Nephron (organoid): Measurements from ENCODE around the gene ZCCHC7.
"Not testable (repeated sequence)": the region's sequence is repeated elsewhere in the genome, so short reads cannot be mapped to it uniquely, and the experiment has no call there.

Experiments
- H3K27ac Mint-ChIP-seq, 3 experiments: 2 replicates each; pipeline ENCODE4 v1.8.0; 2020; ENCODE audit warnings: mixed read lengths in 3 of 3, mild to moderate bottlenecking in 2 of 3, moderate library complexity in 1 of 3
- H3K27me3 Mint-ChIP-seq: 2 replicates; pipeline ENCODE4 v1.8.0; 2021; ENCODE audit warnings: low read depth, mild to moderate bottlenecking, moderate library complexity, mixed read lengths
- H3K36me3 Mint-ChIP-seq: 2 replicates; pipeline ENCODE4 v1.8.0; 2020; ENCODE audit warnings: low read depth, mixed read lengths
- H3K4me1 Mint-ChIP-seq: 2 replicates; pipeline ENCODE4 v1.8.0; 2020; ENCODE audit warnings: mixed read lengths
- H3K4me3 Mint-ChIP-seq, 3 experiments: 2 replicates each; pipeline ENCODE4 v1.8.0; 2020; ENCODE audit warnings: mild to moderate bottlenecking in 3 of 3, mixed read lengths in 3 of 3, moderate library complexity in 2 of 3
- H3K9me3 Mint-ChIP-seq: 2 replicates; pipeline ENCODE4 v1.8.0; 2020; ENCODE audit warnings: mixed read lengths
- TF ChIP-seq, protein P1 (sequence below), 3 experiments: fragments of 200-600 bp; sonication (generic); IDR thresholded peaks; one replicate each; pipeline ENCODE4 v1.5.0; 2021; ENCODE audit warnings: antibody characterized with exemption in 3 of 3; ENCODE audit not compliant: unreplicated experiment in 3 of 3

The ZCCHC7 gene

DNA sequence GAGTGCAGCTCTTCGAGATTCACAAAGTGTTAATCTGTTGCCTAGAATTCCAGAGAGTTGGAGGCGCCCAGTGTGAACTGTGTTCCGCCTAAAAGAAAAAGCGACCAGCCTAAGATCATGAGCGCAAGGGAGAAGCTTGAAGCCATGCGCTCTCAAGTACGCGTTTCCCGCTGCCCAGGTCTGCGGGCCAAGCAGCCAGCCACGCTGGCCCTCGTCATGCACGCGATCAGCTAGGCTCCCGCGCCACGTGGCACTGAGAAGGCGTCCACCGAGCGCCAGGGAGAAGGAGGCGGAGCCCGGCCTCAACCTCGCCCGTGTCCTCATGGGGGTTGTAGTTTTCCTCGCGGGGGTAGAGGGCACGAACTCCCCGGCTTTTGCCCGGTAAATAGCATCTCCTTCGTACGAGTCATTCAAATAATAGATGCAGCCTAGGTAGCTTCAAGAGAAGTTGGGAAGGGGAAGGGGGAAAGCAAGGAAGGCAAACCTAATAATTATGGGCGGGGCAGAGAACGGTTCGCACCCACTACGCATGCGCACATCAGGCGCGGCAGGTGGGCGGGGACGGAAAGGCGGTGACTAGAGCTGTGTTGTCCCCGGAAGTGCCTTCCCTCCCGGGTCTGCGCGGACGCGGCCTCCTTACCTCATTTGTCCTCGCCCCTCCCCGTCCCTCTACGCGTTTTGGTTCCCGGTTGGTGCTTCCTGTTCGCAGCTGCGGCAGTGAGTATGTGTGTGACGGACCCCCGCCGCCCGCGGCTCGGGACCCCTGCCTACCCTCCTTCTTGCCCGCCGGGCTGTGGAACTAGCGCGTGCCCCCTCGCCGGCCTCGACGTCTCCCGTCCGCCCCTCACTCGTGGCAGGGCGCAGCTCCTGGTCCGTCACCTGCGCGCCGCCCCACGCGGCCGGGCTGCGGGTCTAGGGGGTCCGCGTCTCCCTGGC lies at the start of gene ZCCHC7:
Gene ZCCHC7 (plus strand): TSS at position 668 of the 936 bp plus-strand sequence.
- peaks cover 17% of the 10 kb centered on the region for H3K4me1 Mint-ChIP-seq
- H3K4me3 Mint-ChIP-seq: peak within 1 kb of the TSS; percentile 93 to 98 (median 97)
- TF ChIP-seq, protein P1, sequence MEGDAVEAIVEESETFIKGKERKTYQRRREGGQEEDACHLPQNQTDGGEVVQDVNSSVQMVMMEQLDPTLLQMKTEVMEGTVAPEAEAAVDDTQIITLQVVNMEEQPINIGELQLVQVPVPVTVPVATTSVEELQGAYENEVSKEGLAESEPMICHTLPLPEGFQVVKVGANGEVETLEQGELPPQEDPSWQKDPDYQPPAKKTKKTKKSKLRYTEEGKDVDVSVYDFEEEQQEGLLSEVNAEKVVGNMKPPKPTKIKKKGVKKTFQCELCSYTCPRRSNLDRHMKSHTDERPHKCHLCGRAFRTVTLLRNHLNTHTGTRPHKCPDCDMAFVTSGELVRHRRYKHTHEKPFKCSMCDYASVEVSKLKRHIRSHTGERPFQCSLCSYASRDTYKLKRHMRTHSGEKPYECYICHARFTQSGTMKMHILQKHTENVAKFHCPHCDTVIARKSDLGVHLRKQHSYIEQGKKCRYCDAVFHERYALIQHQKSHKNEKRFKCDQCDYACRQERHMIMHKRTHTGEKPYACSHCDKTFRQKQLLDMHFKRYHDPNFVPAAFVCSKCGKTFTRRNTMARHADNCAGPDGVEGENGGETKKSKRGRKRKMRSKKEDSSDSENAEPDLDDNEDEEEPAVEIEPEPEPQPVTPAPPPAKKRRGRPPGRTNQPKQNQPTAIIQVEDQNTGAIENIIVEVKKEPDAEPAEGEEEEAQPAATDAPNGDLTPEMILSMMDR (IDR thresholded peaks at IDR 0.05; ENCODE audit: unreplicated experiment in 3 of 3): no peak
- peaks cover 2% of the 10 kb centered on the region for H3K9me3 Mint-ChIP-seq
- H3K36me3 Mint-ChIP-seq: no peaks in the 10 kb centered on the region
- peak within 1 kb of the TSS; percentile 97 to 99 (median 99) for H3K27ac Mint-ChIP-seq
- H3K27me3 Mint-ChIP-seq: no peaks in the 10 kb centered on the region

DNA sequence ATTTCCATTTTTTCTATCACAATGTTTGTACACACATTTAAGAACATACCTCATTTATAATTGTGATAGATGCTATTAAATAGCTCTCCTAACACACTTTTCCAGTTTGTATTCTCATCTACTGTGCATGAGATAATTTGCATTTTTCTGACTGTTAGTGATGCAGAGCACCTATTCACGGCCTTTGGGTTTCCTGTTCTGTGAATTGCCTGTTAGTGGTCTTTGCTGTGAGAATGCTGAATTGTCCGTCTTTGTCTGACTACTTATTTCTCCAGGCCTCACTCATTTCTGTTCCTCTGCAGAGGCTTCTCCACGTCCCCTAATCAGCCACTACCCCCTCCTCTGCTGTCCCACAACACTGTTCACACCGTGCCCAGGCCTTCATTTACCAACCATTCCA lies 45.6 kb upstream of the ZCCHC7 start:
- not testable (repeated sequence) for H3K4me1 Mint-ChIP-seq, H3K27ac Mint-ChIP-seq, H3K36me3 Mint-ChIP-seq, H3K4me3 Mint-ChIP-seq, H3K9me3 Mint-ChIP-seq
- H3K27me3 Mint-ChIP-seq: peaks cover 34% of the 10 kb centered on the region

DNA sequence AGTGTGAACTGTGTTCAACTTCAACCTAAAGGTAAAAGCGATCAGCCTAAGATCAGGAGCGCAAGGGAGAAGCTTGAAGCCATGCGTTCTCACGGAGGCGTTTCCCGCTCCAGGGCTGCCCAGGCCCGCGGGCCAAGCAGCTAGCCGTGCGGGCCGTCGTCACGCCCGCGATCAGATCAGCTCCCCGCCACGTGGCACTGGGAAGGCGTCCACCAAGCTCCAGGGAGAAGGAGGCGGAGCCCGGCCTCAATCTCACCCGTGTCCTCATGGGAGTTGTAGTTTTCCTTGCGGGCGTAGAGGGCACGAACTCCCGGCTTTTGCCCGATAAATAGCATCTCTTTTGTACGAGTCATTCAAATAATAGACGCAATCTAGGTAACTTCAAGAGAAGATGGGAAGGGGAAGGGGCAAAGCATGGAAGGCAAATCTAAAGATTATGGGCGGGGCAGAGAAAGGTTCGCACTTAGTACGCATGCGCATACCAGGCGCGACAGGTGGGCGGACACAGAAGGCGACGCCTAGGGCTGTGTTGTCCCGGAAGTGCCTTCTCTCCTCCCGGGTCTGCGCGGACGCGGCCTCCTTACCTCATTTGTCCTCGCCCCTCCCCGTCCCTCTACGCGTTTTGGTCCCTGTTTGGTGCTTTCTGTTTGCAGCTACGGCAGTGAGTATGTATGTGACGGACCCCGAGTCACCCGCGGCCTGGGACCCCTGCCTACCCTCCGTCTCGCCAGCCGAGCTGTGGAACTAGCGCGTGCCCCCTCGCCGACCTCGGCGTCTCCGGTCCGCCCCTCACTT lies 40.8 kb upstream of the ZCCHC7 start:
- peaks cover 19% of the 10 kb centered on the region for H3K27me3 Mint-ChIP-seq
- H3K4me3 Mint-ChIP-seq: peak overlapping the region; percentile 95 to 98 (median 96)
- H3K27ac Mint-ChIP-seq: peak overlapping the region; percentile 82 to 94 (median 89)
- peaks cover 37% of the 10 kb centered on the region for H3K4me1 Mint-ChIP-seq
- H3K9me3 Mint-ChIP-seq: no peaks in the 10 kb centered on the region
- TF ChIP-seq, protein P1 (IDR thresholded peaks at IDR 0.05; ENCODE audit: unreplicated experiment in 3 of 3): no peak
- no peaks in the 10 kb centered on the region for H3K36me3 Mint-ChIP-seq

DNA sequence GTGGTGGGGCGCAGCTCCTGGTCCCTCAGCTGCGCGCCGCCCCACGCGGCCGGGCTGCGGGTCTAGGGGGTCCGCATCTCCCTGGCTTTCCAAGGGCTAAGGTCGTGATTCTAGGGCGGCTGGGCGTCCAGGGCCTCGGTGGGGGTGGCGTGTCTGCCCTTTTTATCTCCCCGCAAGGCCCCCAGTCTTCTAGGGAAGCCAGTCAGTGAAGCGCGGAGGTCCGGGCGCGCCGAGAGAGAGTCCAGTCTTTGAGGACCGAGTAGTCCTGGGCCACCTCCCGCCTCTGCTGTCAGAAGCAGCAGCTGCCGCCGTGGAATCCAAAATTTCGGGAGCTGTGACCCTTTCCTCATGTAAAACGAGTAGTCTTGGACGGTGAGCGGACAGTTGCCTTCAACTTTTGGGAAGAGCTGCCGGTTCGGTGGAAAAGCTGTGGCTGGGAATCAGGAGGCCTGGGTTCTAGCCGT lies 40.2 kb upstream of the ZCCHC7 start:
- Mint-ChIP-seq H3K27ac (peak overlapping the region; percentile 82 to 94 (median 89)), H3K4me3 (peak overlapping the region; percentile 95 to 98 (median 96)), H3K27me3 (peaks cover 14% of the 10 kb centered on the region), H3K4me1 (peaks cover 37% of the 10 kb centered on the region)
- H3K36me3 Mint-ChIP-seq, H3K9me3 Mint-ChIP-seq: not testable (repeated sequence)

DNA sequence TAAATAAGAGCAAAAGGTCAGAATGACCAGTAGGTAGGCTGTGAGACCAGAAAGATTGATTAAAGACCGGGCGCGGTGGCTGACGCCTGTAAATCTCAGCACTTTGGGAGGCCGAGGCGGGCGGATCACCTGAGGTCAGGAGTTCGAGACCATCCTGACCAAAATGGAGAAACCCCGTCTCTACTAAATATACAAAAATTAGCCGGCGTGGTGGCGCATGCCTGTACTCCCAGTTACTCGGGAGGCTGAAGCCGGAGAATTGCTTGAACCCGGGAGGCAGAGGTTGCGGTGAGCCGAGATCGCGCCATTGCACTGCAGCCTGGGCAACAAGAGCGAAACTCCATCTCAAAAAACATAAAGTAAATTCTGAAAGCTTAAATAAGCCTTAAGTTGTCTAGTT lies 38.9 kb upstream of the ZCCHC7 start:
- H3K36me3 Mint-ChIP-seq: not testable (repeated sequence)

DNA sequence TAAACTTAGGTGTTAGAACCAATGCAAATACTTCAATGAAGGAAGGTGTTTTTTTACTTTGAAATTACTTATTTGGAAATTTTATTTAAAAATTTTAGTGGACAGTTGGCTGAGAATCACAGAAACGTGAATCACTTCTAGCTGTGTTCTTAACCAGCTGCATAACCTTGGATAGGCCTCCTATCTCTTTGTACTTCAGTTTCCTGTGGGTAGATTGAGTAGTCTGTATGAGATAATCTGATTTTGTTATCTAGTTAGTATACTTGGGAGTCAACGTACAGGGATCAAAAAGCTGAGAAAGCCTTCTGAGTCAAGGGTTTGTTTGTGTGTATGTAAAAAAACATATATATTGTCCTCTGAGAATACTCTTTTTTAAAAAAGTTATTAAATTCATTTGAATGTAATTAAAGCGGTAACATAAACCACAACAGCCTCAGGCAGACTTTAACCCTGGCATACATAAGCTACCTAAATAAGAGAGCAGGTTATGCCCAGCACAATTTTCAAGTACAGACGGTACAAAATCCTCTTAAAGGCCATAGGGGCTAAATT lies 38.1 kb upstream of the ZCCHC7 start:
- peaks cover 37% of the 10 kb centered on the region for H3K4me1 Mint-ChIP-seq
- no peaks in the 10 kb centered on the region for H3K9me3 Mint-ChIP-seq
- H3K27ac Mint-ChIP-seq: no peak overlapping the region
- TF ChIP-seq, protein P1 (IDR thresholded peaks at IDR 0.05; ENCODE audit: unreplicated experiment in 3 of 3): no peak
- peaks cover 4% of the 10 kb centered on the region for H3K27me3 Mint-ChIP-seq
- peaks cover 9% of the 10 kb centered on the region for H3K36me3 Mint-ChIP-seq
- peak overlapping the region in 2 of 3 experiments; percentile 59 to 96 for H3K4me3 Mint-ChIP-seq

More for the DNA sequence above, 38.9 kb upstream of the ZCCHC7 start:
- not testable (repeated sequence) for H3K27ac Mint-ChIP-seq, H3K27me3 Mint-ChIP-seq, H3K9me3 Mint-ChIP-seq
- H3K4me3 Mint-ChIP-seq: peak overlapping the region; percentile 95 to 98 (median 96)
- H3K4me1 Mint-ChIP-seq: peaks cover 37% of the 10 kb centered on the region

DNA sequence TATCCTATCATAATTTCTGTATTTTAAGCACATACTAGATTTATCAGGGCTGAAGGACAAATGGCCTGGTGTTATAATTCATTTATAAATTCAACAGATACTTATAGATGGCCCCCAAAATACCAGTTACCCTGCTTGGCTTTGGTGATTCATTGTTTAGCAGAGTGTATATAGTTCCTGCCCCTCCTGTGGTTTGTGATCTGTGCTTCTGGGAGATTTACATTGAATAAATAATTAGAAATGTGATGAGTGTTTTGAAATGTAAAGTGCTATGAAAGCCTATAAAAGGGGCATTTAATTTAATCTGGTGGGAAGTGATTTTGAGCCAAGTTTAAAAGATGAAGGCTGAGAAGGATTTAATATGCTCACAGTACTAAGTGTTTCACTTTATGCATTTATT lies 36.7 kb upstream of the ZCCHC7 start:
- Mint-ChIP-seq H3K36me3 (peaks cover 19% of the 10 kb centered on the region), H3K27me3 (no peaks in the 10 kb centered on the region)

More for the DNA sequence above, 36.7 kb upstream of the ZCCHC7 start:
- peaks cover 37% of the 10 kb centered on the region for H3K4me1 Mint-ChIP-seq
- H3K9me3 Mint-ChIP-seq: no peaks in the 10 kb centered on the region
- no peak overlapping the region for H3K27ac Mint-ChIP-seq
- peak overlapping the region in 1 of 3 experiments; percentile 9 for H3K4me3 Mint-ChIP-seq
- TF ChIP-seq, protein P1 (IDR thresholded peaks at IDR 0.05; ENCODE audit: unreplicated experiment in 3 of 3): no peak
